Activated CD8-positive, alpha-beta memory T cell treated with anti-CD3 and anti-CD28 coated beads for 36 hours (primary cell): ENCODE results near the gene SERINC3. TPM values are rescaled to one million over a fixed set of nuclear protein-coding genes. Genes with fewer than 3 reads are reported as not detected.
"Not testable (repeated sequence)": the region's sequence is repeated elsewhere in the genome, so short reads cannot be mapped to it uniquely, and the experiment has no call there.

ENCODE experiments used
- CTCF ChIA-PET: fragments of 350-600 bp; sonication (Branson Sonifier 250); formaldehyde crosslinking; loops from one replicate; lab custom pipeline; 2021; ENCODE audit warnings: antibody characterized with exemption; lab: Charles Lee
- POLR2A ChIA-PET: fragments of 350-600 bp; sonication (Branson Sonifier 250); formaldehyde crosslinking; loops from one replicate; lab custom pipeline; 2021; ENCODE audit warnings: antibody characterized with exemption; lab: Charles Lee
- total RNA-seq, 2 experiments: library from RNA; stranded (reverse); gene quantifications; one replicate each; pipeline ENCODE4 v1.2.3, GENCODE V29; 2021

SERINC3 gene
- total RNA-seq: 10 to 100 TPM; 54.7 to 57.0 TPM

DNA sequence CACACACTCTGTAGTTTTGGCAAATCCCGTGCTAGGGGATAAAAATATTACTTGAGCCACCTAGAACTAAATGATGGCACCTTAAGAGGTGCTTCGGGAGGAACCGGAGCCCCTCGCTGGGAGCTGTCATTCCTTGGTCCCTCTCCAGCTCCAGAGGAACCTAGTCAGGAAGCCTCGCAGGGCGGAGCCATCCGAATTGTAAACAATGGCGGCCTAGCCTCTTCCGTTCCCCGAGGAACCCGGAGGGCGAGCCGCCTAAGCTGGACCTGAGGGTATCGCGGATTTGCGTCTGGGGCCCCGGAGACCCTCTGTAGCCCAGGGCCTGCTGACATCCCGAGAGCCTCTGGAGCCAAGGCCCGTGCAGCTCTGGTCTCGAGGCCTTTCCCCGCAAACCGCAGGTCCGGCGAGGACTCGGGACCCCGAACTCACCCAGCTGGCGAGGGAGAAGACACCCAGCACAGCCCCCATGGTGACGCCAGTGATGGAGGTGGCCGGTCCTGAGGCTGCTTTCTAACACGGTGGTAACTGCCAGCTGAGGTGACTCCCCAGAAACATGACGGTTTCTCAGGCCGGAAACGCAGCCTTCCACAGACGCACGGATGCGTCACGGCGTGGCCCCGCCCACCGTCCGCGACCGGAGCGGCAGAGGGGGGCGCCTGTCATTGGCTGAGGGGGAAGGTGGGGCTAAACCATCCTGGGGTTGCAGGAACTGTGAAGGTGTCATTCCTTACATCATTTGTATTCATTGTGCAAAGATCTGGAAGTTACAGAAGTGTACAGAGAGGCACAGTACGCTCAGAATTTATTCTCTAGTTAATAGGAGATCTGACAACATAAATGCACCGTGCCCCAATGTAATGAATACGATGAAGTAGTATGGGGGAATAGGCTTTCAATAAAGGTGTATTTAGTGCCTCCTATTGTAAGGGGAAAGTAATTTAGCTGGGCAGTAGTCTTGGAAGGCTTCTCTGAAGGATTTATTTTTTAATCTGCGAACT, at the start of gene SERINC3:
TSS of gene SERINC3 (minus strand) at position 587 of the 998 bp plus-strand sequence. CDS start at position 468, 119 bp downstream.
- ChIA-PET CTCF (no interaction called here), POLR2A (interaction anchor here (1.0 kb wide), 1 partner anchor 14 kb away, joined by 4 read pairs; no protein-coding TSS in a partner anchor)

DNA sequence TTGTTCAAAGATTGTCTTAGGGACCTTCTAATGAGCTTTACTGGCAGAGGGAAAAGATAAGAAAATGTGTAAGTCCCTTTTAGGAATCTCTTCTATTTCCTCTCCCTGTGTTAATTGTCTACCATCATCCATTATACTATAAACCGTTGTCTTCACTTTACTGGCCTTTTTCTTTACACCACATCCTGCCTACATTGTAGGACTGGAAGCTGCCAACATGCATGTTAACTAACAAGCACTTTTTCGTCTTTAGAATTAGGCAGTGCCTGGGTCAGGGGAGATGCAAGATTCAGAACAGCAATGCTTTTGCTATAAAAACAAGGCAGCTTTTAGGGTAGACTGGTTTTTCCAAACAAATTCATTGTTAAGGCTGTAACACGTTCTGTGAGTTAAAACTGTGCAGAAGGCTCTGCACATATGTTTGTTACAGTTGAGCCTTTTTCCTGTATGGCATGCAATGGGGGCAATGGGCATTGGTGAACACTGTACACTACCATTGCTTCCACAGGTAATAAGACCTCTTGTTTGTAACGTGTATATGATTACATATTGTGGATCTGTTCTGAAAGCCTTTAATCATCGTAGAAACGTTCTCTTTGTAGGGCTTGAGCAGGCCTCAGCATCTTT, 49.6 kb upstream of the SERINC3 start:
- ChIA-PET POLR2A (no interaction called here), CTCF (no interaction called here)

DNA sequence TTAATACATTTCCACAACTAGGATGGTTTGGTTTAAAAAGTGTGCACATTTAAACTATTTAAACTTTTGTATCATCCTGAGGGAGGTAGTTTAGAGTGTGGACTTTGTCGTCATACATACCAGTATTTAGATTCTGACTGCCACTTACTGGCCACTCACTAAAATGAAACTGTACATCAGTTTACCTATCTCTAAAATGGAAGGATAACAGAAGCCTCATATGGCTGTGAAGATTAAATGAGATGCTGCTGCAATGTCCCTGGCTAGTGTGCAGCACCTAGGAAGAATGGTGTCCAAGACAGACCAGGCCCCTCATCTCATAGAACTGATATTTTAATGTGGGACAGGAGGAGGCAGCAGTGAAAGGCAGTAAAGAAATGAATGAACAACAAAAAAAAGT, 48.5 kb upstream of the SERINC3 start:
- ChIA-PET POLR2A (no interaction called here), CTCF (no interaction called here)

GRCh38 chr20:44566811-44567210, 44.9 kb upstream of the SERINC3 start:
- CTCF ChIA-PET: no interaction called here
- POLR2A ChIA-PET: no interaction called here

- ChIA-PET CTCF (no interaction called here), POLR2A (no interaction called here)
These were observed 44.1 kb upstream of the SERINC3 start for GRCh38 chr20:44566018-44566417.

- ChIA-PET CTCF (no interaction called here), POLR2A (no interaction called here)
These were observed 40.0 kb upstream of the SERINC3 start for GRCh38 chr20:44561876-44562275.

GRCh38 chr20:44560818-44561217, 38.9 kb upstream of the SERINC3 start:
- CTCF ChIA-PET, POLR2A ChIA-PET: not testable (repeated sequence)

DNA sequence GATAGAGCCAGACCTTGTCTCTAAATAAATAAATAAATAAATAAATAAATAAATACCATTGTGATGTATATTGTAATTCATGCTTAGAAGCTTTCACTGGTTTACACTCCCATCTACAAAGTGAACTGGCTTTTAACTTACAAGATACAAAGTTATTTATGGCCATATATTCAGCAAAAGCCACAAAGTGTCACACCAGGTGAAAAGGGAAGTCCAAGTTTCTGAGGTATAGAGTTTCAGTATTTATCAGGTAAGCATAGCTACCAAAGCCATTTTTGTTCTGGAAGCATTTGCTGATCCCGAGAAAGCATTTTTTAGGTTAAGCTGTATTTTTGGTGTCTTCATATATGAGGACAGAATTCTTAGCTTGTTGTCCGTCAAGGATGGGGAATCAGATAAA, 38.4 kb upstream of the SERINC3 start:
- ChIA-PET CTCF (no interaction called here), POLR2A (no interaction called here)

DNA sequence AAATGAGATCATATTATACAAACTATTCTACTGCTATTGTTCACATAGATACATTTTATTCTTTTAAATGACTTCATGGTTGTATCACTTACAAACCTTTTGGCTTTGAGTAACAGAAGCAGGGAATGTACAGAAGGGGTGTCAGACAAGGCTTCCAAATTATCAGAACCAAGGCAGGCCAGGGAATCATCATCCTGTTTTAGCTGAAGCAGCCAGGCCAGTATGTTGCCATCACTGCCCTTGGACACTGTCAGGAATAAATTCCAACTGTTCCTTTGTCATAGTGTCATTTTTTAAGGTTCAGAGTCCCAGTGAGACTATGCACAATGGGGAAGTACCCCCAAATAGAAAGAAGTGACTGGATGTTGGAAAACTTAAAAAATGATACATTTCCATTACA, 37.4 kb upstream of the SERINC3 start:
- ChIA-PET POLR2A (no interaction called here), CTCF (no interaction called here)

DNA sequence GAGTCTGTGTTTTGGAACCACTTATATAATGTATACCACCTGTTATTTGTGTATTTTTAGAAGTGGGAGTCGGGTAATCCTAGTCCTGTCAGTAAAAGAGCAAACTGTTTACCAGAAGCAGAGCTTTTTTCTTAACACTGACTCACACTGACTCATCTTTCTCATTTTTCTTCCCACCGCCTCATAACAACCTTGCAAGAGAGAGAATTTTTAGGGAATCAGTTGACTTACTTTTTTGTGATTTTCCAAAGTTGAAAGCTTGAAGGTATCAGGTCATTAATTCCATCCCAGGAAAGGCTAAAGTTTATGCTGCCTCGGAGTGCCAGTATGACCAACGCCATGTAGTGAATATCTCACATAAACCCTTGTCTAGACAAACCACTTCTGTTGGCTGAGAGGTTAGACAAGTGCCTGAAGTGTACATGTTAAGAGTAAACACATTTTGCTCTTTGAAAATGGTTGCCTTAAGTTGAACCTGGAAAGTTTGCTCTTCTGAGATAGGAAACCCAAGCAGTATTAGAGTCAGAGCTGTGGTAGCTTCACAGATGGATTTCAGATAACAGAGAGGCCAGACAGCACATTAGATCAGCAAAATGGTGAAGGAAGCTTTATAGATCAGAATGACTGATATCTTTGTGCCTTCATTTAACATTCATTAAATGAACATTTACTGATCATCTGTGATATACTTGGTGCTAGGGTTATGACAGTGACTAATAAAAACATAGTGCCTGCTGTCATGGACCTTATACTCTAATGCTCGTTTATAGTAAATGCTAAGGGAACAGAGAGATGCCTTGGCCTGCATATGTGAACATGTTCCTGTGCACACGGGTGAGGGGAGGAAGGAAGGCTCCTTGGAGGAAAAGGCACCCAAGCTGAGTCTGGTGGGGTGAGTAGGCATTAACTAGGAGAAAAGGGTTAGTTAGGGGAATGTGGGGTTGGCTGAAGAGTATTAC, 31.4 kb upstream of the SERINC3 start:
- CTCF ChIA-PET: no interaction called here

DNA sequence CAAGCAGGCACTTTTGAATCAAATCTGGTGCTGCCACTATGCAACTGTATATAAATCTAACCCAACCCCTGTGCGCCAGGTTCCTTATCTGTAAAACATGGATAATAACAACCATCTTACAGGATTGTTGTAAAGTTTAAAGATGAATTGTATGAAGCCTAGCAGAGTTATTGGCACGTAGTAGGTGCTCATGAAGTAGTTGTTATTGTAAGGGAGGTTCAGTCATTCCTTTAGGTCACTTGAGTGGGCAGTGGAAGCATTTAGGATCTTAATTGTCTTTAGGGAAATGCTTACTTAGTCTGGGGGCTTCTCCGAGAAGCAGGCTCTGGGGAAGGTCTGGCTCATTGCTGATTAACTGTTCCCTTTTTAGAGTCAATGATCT, 30.7 kb upstream of the SERINC3 start:
- POLR2A ChIA-PET: no interaction called here

More for the DNA sequence above, 31.4 kb upstream of the SERINC3 start:
- POLR2A ChIA-PET: no interaction called here

GRCh38 chr20:44552050-44552449, 30.2 kb upstream of the SERINC3 start:
- CTCF ChIA-PET: interaction anchor here (0.8 kb wide), 1 partner anchor 47 kb away, joined by 3 read pairs; no protein-coding TSS in a partner anchor
- POLR2A ChIA-PET: no interaction called here

More for the DNA sequence above, 30.7 kb upstream of the SERINC3 start:
- CTCF ChIA-PET: interaction anchor here (0.8 kb wide), 1 partner anchor 46 kb away, joined by 3 read pairs; no protein-coding TSS in a partner anchor

- POLR2A ChIA-PET: interaction anchor here (0.5 kb wide), 1 partner anchor 56 kb away, joined by 3 read pairs; no protein-coding TSS in a partner anchor
- CTCF ChIA-PET: no interaction called here
These were observed 27.3 kb upstream of the SERINC3 start for GRCh38 chr20:44549123-44549522.

DNA sequence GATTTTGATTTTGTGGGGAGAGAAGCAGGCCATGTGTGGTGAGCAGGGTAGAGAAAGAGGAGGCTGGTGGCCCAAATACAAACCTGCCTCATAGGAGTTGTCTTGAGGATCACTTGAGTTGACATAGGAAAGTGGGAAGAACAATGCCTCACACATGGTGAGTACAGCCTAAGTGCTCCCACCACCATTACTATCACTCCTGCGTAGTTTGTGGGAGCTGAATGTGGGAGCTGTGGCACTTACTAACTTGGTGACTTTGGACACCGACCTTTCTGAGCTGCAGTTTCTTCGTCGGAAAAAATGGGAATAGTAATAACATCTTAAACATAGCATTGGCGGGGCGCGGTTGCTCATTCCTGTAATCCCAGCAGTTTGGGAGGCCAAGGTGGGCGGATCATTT, 25.5 kb upstream of the SERINC3 start:
- ChIA-PET POLR2A (no interaction called here), CTCF (interaction anchor here (0.6 kb wide), 1 partner anchor 755 kb away, joined by 3 read pairs; no protein-coding TSS in a partner anchor)

GRCh38 chr20:44544263-44544662, 22.4 kb upstream of the SERINC3 start:
- ChIA-PET CTCF (no interaction called here), POLR2A (interaction anchor here (0.6 kb wide), 1 partner anchor 1037 kb away, joined by 6 read pairs; the partner anchor contains the start of gene L3MBTL1)

- POLR2A ChIA-PET: no interaction called here
These were observed 21.5 kb upstream of the SERINC3 start for GRCh38 chr20:44543358-44543757.

DNA sequence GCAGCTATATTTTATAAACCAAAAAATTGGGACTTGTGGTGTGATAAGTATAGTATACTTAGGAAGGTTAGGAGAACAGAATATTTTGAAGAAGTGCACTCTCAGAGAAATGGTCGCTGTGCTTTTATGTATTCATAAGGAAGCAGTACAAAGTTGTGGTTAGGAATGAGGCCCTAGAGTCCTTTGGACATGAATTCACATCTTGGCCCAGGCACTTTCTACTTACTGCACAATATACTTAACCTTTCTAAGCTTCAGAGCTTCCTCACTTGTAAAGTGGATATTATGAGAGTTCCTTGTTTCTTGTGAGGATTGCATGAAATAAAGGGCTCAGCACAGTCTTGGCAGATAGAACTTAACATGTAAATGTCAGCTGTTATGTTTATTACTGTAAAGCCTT, 21.0 kb upstream of the SERINC3 start:
- POLR2A ChIA-PET: no interaction called here

More at GRCh38 chr20:44543358-44543757, 21.5 kb upstream of the SERINC3 start:
- CTCF ChIA-PET: no interaction called here

DNA sequence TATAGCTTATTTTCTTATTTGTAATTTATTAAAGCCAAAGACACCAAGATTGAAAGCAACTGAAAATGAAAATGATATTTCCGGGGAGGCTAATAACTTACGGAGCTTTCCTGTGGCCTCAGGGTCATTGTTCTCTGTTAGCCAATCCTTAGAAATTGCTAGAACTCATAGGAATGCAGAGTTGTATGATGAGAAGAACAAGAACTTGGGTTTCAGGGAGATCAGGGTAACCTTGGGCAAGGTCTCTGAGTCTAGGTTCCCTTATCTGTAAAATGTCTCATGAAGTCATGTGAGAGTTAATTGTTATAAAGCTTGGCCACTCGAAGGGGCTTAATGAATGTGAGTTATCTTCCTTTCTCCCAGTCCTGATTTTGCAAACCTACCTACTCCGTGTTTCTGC, 20.1 kb upstream of the SERINC3 start:
- POLR2A ChIA-PET: no interaction called here
- CTCF ChIA-PET: no interaction called here

More for the DNA sequence above, 21.0 kb upstream of the SERINC3 start:
- CTCF ChIA-PET: no interaction called here

DNA sequence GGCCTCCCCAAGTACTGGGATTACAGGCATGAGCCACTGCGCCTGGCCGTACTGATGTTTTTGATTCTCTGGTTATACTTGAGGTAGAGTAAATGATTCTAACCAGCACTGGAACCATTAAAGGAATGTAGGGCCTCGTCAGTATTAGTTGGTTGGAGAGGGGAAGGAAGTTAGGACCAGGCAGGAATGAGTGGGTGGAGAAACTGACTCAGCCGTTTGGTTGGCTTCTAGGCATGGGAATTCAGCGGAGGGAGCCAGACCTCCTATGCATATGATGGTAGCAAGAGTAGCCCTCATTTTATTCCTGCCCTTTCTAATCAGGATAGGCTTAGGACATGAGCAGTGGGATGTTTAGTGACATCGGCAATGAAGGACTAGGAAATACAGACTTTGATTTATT, 19.0 kb upstream of the SERINC3 start:
- POLR2A ChIA-PET: no interaction called here
- CTCF ChIA-PET: no interaction called here
